Measurements from ENCODE around the gene PEAK1. TPM values are rescaled to one million over a fixed set of nuclear protein-coding genes. Genes with fewer than 3 reads are reported as not detected.
"Not testable (repeated sequence)": the region's sequence is repeated elsewhere in the genome, so short reads cannot be mapped to it uniquely, and the experiment has no call there.

The PEAK1 gene
- total and polyA plus RNA-seq, 3 experiments from 2014 or later: 2.2 to 26.3 (median 25.1) TPM

- CTCF ChIA-PET: interaction anchor here (0.8 kb wide), 1 partner anchor 19 kb away, joined by 3 read pairs; no protein-coding TSS in a partner anchor
- POLR2A ChIA-PET: no interaction called here
- H3K9me3 Mint-ChIP-seq: no peaks in the 10 kb centered on the region
- Histone ChIP-seq H3K4me3 (ENCODE audit: low read length) (no peak overlapping the region), H3K27me3 (ENCODE audit: insufficient read depth, low read length, poor library complexity, severe bottlenecking) (no peaks in the 10 kb centered on the region), H3K27ac (ENCODE audit: low read depth, low read length) (no peak overlapping the region), H3K36me3 (ENCODE audit: insufficient read depth, low read length) (no peaks in the 10 kb centered on the region), H3K9me3 (ENCODE audit: low read length) (no peaks in the 10 kb centered on the region), H3K4me1 (ENCODE audit: insufficient read depth, low read length) (peaks cover 23% of the 10 kb centered on the region)
- DNase-seq: peak in 2 of 5 donors; percentile 55 to 70
- H3K27ac Mint-ChIP-seq: peak overlapping the region; percentile 47 to 97 (median 94)
- H3K4me1 Mint-ChIP-seq: peaks cover 48 to 51% (median 51%) of the 10 kb centered on the region in 3 donors
- H3K36me3 Mint-ChIP-seq: peaks cover 0 to 2% (median 0%) of the 10 kb centered on the region in 3 donors
- no peaks in the 10 kb centered on the region for H3K27me3 Mint-ChIP-seq
- peak overlapping the region; percentile 6 to 71 (median 57) for H3K4me3 Mint-ChIP-seq
These were observed 256.0 kb downstream of the PEAK1 start for GRCh38 chr15:77163781-77164384.

DNA sequence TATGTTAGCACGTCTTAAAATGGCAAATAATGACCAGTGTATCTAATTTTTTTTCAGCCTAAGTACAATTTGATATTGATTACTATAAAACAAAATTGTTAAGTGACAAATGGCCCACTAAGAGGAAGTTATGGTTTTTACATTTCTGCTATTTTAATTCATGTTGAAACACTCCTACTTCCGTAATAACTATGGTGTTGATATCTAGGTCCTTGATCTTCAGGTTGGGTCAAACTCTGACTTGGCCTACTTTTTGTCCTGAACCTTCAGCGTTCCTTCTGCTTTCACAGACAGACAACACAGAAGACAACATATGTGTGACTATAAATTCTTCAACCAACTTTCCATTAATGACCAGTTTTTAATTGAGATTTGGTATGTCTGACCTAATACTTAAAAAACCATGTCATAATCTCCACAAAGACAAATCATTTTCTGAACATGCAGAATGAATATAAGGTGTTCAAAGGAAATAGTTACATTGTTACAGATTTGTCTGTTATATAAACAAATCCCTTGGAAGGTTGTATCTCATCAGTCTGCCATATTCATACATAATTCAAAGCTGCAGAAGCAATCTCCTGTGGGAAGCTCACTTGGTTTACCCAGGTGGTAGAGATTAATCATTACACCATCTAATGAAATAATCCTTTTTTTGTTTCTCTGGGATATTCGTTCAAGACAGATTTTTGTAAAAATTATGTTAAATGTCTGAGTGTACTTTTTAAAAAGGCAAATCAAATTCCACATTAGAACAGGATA is 256.9 kb downstream of the PEAK1 start:
- POLR2A ChIA-PET: no interaction called here
- no peaks in the 10 kb centered on the region for H3K27me3 Mint-ChIP-seq
- H3K4me1 Mint-ChIP-seq: peaks cover 54 to 56% (median 55%) of the 10 kb centered on the region in 3 donors
- H3K4me1 ChIP-seq (ENCODE audit: insufficient read depth, low read length): peaks cover 23% of the 10 kb centered on the region
- no peaks in the 10 kb centered on the region for H3K9me3 Mint-ChIP-seq
- H3K36me3 Mint-ChIP-seq: peaks cover 0 to 2% (median 0%) of the 10 kb centered on the region in 3 donors
- peak overlapping the region; percentile 47 to 97 (median 94) for H3K27ac Mint-ChIP-seq
- CTCF ChIA-PET: interaction anchor here (0.8 kb wide), 1 partner anchor 20 kb away, joined by 3 read pairs; no protein-coding TSS in a partner anchor
- DNase-seq: no peak
- no peak overlapping the region for H3K4me3 ChIP-seq (ENCODE audit: low read length)
- peak overlapping the region; percentile 6 to 71 (median 57) for H3K4me3 Mint-ChIP-seq
- no peaks in the 10 kb centered on the region for H3K9me3 ChIP-seq (ENCODE audit: low read length)
- no peaks in the 10 kb centered on the region for H3K27me3 ChIP-seq (ENCODE audit: insufficient read depth, low read length, poor library complexity, severe bottlenecking)
- H3K36me3 ChIP-seq (ENCODE audit: insufficient read depth, low read length): no peaks in the 10 kb centered on the region
- no peak overlapping the region for H3K27ac ChIP-seq (ENCODE audit: low read depth, low read length)

DNA sequence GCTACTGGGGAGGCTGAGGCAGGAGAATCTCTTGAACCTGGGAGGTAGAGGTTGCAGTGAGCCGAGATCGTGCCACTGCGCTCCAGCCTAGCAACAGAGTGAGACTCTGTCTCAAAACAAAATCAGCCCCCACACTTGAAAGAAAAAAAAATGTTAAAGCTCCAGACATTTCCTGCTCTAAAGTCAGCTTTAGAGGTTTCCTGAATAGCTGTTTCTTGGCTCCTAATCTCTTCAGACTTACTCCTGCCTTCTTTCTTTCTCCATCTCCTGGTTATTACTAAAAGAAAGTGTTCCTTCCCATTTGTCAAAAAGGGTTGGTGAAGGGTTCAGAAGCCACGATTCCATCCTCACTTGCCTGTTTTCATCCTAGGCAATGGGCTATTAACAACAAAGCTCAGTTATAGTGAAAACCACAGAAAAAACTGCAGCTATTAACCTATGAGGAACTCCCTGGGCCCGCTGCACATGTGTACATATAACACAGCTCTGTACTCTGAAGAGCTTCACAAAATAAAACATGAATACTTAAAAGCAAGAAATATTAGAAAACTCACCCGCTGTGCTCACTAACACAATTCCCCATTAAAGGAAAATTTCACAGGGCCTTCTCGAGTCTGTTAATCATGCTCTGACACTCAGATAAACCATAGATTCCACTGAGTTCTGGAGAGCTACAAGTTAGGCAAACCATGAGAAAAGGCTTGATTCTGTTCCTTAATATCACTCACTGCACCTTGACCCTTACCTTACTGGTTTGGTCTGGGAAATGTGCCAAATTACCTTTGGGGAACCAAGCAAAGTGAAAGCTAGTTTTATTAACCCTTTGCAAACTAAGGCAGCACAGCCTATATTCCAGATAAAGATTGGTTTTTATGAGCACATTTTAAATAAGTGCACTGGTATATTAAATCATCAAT is 259.1 kb downstream of the PEAK1 start:
- Histone ChIP-seq H3K4me1 (ENCODE audit: insufficient read depth, low read length) (peaks cover 23% of the 10 kb centered on the region), H3K4me3 (ENCODE audit: low read length) (no peak overlapping the region), H3K9me3 (ENCODE audit: low read length) (no peaks in the 10 kb centered on the region), H3K27me3 (ENCODE audit: insufficient read depth, low read length, poor library complexity, severe bottlenecking) (no peaks in the 10 kb centered on the region), H3K27ac (ENCODE audit: low read depth, low read length) (no peak overlapping the region), H3K36me3 (ENCODE audit: insufficient read depth, low read length) (no peaks in the 10 kb centered on the region)
- peak overlapping the region; percentile 24 to 60 (median 53) for H3K4me3 Mint-ChIP-seq
- H3K36me3 Mint-ChIP-seq: peaks cover 0 to 8% (median 2%) of the 10 kb centered on the region in 3 donors
- DNase-seq: peak in 2 of 5 donors; percentile 39 to 50
- no peaks in the 10 kb centered on the region for H3K27me3 Mint-ChIP-seq
- peak overlapping the region; percentile 71 to 96 (median 92) for H3K27ac Mint-ChIP-seq
- ChIA-PET POLR2A (interaction anchor here (1.1 to 1.5 kb wide), 4 partner anchors 20 to 42 kb away, joined by 3 to 9 read pairs (median 4); no protein-coding TSS in a partner anchor), CTCF (interaction anchor here (1.0 to 1.2 kb wide), 8 partner anchors 13 to 337 kb away, joined by 3 to 5 read pairs (median 4); no protein-coding TSS in a partner anchor)
- H3K4me1 Mint-ChIP-seq: peaks cover 70 to 73% (median 73%) of the 10 kb centered on the region in 3 donors
- H3K9me3 Mint-ChIP-seq: no peaks in the 10 kb centered on the region

DNA sequence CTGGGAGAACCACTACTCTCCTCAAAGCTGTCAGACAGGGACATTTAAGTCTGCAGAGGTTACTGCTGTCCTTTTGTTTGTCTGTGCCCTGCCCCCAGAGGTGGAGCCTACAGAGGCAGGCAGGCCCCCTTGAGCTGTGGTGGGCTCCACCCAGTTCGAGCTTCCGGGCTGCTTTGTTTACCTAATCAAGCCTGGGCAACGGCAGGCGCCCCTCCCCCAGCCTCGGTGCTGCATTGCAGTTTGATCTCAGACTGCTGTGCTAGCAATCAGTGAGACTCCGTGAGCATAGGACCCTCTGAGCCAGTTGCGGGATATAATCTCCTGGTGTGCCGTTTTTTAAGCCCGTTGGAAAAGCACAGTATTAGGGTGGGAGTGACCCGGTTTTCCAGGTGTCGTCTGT is 263.9 kb downstream of the PEAK1 start:
- H3K27me3 ChIP-seq (ENCODE audit: insufficient read depth, low read length, poor library complexity, severe bottlenecking); H3K9me3 ChIP-seq (ENCODE audit: low read length); H3K27me3 Mint-ChIP-seq; H3K36me3 ChIP-seq (ENCODE audit: insufficient read depth, low read length); POLR2A ChIA-PET; H3K27ac ChIP-seq (ENCODE audit: low read depth, low read length); H3K4me3 ChIP-seq (ENCODE audit: low read length): not testable (repeated sequence)
- Mint-ChIP-seq H3K36me3 (peaks cover 3 to 11% (median 9%) of the 10 kb centered on the region in 3 donors), H3K4me3 (peak overlapping the region in 6 of 7 donors; percentile 18 to 57 (median 39)), H3K27ac (peak overlapping the region in 7 of 8 donors; percentile 15 to 86 (median 76)), H3K9me3 (peaks cover 0 to 13% (median 5%) of the 10 kb centered on the region in 5 donors), H3K4me1 (peaks cover 45 to 53% (median 48%) of the 10 kb centered on the region in 3 donors)
- CTCF ChIA-PET: interaction anchor here (0.8 kb wide), 1 partner anchor 26 kb away, joined by 3 read pairs; no protein-coding TSS in a partner anchor
- DNase-seq: peak; percentile 29 to 85 (median 43)
- peaks cover 12% of the 10 kb centered on the region for H3K4me1 ChIP-seq (ENCODE audit: insufficient read depth, low read length)

GRCh38 chr15:77148191-77148590 is 271.7 kb downstream of the PEAK1 start:
- Mint-ChIP-seq H3K4me3 (no peak overlapping the region), H3K9me3 (peaks cover 0 to 7% (median 5%) of the 10 kb centered on the region in 5 donors), H3K27ac (peak overlapping the region in 2 of 8 donors; percentile 51 to 73), H3K27me3 (no peaks in the 10 kb centered on the region), H3K36me3 (peaks cover 0 to 16% (median 0%) of the 10 kb centered on the region in 3 donors), H3K4me1 (peaks cover 7 to 9% (median 7%) of the 10 kb centered on the region in 3 donors)
- ChIA-PET POLR2A (no interaction called here), CTCF (no interaction called here)
- Histone ChIP-seq H3K27me3 (ENCODE audit: insufficient read depth, low read length, poor library complexity, severe bottlenecking) (no peaks in the 10 kb centered on the region), H3K4me1 (ENCODE audit: insufficient read depth, low read length) (no peaks in the 10 kb centered on the region), H3K9me3 (ENCODE audit: low read length) (no peaks in the 10 kb centered on the region), H3K4me3 (ENCODE audit: low read length) (no peak overlapping the region), H3K27ac (ENCODE audit: low read depth, low read length) (no peak overlapping the region), H3K36me3 (ENCODE audit: insufficient read depth, low read length) (no peaks in the 10 kb centered on the region)
- no peak for DNase-seq

- Histone ChIP-seq H3K27me3 (ENCODE audit: insufficient read depth, low read length, poor library complexity, severe bottlenecking) (no peaks in the 10 kb centered on the region), H3K9me3 (ENCODE audit: low read length) (no peaks in the 10 kb centered on the region), H3K4me1 (ENCODE audit: insufficient read depth, low read length) (no peaks in the 10 kb centered on the region), H3K4me3 (ENCODE audit: low read length) (no peak overlapping the region), H3K36me3 (ENCODE audit: insufficient read depth, low read length) (no peaks in the 10 kb centered on the region), H3K27ac (ENCODE audit: low read depth, low read length) (no peak overlapping the region)
- no peak overlapping the region for H3K4me3 Mint-ChIP-seq
- DNase-seq: no peak
- ChIA-PET CTCF (no interaction called here), POLR2A (no interaction called here)
- H3K27ac Mint-ChIP-seq: peak overlapping the region in 1 of 8 donors; percentile 30
- H3K4me1 Mint-ChIP-seq: peaks cover 7 to 9% (median 9%) of the 10 kb centered on the region in 3 donors
- H3K27me3 Mint-ChIP-seq: peaks cover 0 to 1% of the 10 kb centered on the region in 2 donors
- peaks cover 2 to 30% (median 7%) of the 10 kb centered on the region in 3 donors for H3K36me3 Mint-ChIP-seq
- peaks cover 3 to 13% (median 12%) of the 10 kb centered on the region in 5 donors for H3K9me3 Mint-ChIP-seq
These were observed 274.5 kb downstream of the PEAK1 start for GRCh38 chr15:77145370-77145769.

- no peaks in the 10 kb centered on the region for H3K36me3 ChIP-seq (ENCODE audit: insufficient read depth, low read length)
- H3K4me3 Mint-ChIP-seq: no peak overlapping the region
- no peak overlapping the region for H3K4me3 ChIP-seq (ENCODE audit: low read length)
- ChIA-PET POLR2A (no interaction called here), CTCF (no interaction called here)
- peaks cover 3 to 17% (median 14%) of the 10 kb centered on the region in 5 donors for H3K9me3 Mint-ChIP-seq
- H3K27ac Mint-ChIP-seq: peak overlapping the region in 5 of 8 donors; percentile 37 to 88 (median 70)
- no peaks in the 10 kb centered on the region for H3K9me3 ChIP-seq (ENCODE audit: low read length)
- H3K27me3 ChIP-seq (ENCODE audit: insufficient read depth, low read length, poor library complexity, severe bottlenecking): no peaks in the 10 kb centered on the region
- no peak for DNase-seq
- peaks cover 0 to 1% of the 10 kb centered on the region in 2 donors for H3K27me3 Mint-ChIP-seq
- H3K4me1 Mint-ChIP-seq: peaks cover 7 to 9% (median 9%) of the 10 kb centered on the region in 3 donors
- no peak overlapping the region for H3K27ac ChIP-seq (ENCODE audit: low read depth, low read length)
- peaks cover 2 to 34% (median 11%) of the 10 kb centered on the region in 3 donors for H3K36me3 Mint-ChIP-seq
- H3K4me1 ChIP-seq (ENCODE audit: insufficient read depth, low read length): no peaks in the 10 kb centered on the region
These were observed 275.3 kb downstream of the PEAK1 start for GRCh38 chr15:77144492-77145070.
